EL (cell line): ENCODE data around the gene TNFRSF25.
"Not testable (repeated sequence)": the region's sequence is repeated elsewhere in the genome, so short reads cannot be mapped to it uniquely, and the experiment has no call there.

ENCODE experiments used
- DNase-seq: peaks from one replicate; pipeline ENCODE4 v3.0.0-alpha.2; 2016

The TNFRSF25 gene

DNA sequence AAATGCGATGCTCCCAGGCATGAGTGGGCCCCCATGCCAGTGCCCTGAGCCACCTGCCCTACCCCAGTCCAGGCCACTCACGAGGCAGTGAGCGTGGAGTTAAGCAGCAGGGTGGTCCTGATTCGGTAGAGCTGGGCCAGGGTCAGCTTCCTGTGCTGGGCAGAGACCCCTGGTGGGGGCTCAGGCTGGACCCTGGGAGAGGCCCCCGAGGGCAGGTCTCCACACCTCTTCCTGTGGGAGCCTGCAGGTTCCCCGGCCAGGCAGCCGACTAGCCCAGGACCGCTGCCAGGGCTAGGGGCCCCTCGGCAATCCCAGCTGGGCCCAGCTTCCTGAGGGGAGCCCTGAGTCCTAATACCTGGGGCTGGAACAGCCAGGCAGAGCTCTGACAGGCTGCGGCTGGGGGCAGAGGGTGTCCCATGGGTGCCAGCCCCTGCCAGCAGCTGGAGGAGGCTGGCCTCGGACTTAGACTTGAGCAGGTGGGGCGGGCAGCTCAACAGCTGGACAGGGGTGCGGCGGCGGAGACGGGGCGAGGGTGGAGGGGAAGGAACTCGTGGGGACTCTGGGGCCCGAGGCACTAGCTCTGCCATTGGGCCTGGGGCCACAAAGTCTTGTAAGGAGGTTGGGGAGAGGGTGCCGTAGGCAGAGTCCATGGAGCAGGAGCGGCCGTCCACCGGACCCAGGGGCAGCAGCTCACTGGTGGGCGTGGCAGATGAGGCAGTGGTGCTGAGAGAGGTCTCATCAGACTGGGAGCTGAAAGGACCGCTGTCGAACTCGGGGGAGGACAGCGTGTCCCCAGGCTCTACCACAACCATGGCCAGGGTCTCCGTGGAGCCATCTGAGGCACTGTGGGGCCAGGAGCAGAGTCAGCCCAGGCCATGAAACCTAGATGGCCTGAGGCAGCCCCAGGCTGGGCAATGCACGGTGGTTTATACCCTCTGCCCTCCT, 2.0 kb upstream of the TNFRSF25 start:
- DNase-seq, result no peak

DNA sequence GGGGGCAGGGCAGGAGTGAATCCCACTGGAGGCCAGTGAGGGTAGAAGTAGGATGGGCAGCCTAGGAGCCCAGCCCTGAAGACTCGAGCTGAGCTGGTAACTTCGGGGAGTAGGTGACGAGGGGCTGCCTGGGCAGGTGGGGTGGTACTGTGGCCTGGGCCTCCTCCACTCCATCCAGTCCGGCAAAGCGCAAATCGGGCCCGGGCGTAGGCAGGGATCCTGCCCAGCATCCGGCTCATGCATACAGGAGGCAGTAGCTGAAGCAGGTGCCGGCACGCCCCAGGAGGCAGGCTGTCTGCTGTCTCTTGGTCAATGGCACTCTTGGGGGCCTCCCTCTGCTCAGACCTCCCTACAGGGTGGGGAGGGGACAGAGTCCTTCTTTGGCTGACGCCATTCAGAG, 1.3 kb upstream of the TNFRSF25 start:
- no peak for DNase-seq

GRCh38 chr1:6466751-6467150, 778 bp upstream of the TNFRSF25 start:
- no peak for DNase-seq

DNA sequence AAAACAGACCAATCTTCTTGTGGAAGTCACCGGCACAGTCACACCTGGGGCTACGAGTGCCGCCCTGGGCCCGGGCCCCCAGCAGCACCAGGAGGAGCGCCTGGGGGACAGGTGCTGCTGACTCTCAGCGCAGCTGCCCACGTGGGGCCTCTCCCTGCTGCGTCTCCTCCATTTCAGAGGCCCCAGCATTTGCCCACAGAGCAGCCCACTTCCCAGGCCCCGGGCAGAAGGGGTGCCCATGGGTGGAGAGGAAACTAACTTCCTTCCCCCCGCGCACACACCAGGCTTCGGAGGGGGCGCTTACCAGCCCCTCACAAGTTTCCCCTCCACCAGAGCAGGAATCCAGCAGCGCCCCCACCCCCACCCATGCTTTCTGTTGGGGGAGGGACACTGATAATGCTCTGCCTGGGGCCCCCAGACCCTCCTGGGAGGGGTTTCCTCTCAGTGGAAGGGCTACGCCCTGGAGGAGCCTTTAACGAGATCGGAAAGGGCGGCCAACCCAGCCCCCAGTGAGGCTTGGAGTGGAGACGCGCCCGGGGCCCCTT, 440 bp downstream of the TNFRSF25 start:
- no peak for DNase-seq

- no peak for DNase-seq
These were observed 1.1 kb downstream of the TNFRSF25 start for GRCh38 chr1:6464915-6465314.

GRCh38 chr1:6464514-6464836, 1.5 kb downstream of the TNFRSF25 start:
- no peak for DNase-seq

DNA sequence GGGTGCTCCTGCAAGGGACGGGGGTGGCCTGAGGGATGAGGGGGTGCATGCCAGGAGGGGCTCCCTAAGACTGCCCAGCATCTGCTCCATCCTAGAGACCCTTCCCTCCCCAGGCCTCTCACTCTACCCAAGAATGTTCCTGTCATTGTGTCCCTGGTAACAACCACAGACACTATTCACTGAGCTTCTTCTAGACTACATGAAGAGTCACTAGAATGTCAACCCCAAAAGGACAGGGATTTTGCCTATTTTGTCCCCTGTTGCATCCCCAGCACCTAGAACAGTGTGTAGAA, 2.9 kb downstream of the TNFRSF25 start:
- DNase-seq, result no peak

DNA sequence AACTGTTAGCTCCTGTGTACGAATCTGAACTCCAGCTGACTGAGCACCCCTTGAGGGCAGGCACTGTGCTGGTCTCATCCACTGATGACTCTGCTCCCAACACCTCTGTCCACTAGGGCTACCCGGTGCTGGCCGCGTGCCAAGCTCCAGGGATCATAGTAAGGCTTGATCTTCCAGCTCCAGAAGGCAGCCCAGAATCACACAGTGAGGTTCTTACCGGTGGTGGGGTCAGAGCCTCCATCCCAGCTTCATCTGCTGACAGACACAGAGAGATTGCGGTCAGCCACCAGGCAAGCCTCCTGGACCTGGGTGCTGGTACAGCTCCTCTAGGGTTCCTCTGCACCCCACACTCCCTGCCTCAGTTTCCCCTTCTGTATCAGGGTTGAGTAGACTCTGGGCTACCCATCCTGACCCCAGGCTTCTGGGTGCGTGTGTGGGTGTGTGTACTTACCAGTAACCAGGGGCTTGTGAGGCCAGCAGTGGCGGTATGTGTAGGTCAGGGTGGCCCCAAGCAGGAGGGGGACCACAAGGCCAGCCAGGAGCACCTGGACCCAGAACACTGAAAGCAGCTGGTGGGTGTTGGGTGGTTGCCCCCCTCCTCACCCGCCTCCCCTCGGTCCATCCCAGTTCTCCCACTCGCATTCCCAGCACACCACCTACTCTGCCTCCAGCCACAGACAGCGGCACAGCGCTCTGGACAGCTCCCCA, 3.4 kb downstream of the TNFRSF25 start:
- no peak for DNase-seq

GRCh38 chr1:6461538-6462411, 4.2 kb downstream of the TNFRSF25 start:
- no peak for DNase-seq

DNA sequence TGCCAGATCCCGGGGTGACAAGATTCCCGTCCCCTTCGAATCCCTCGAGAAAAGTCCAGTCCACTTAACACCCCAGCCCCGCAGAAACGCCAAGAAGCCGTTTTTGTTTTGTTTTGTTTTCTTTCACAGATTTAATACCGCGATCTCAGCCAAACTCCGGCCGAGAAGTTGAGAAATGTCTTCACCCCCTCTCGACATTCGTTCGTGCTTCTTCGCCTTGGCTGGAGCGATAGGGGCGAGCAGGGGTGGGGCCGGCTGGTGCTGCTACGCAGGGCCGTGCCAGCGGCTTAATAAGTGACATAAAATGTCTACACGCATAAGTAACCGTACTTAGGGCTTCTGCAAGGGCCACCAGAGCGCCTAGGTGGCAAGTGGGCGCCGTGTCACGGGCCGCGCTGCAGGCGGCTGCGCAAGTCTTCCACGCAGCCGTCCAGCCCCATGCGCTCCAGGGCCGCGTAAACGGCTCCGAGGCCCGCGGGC, 4.9 kb downstream of the TNFRSF25 start:
- DNase-seq, result no peak

- no peak for DNase-seq
These were observed 5.5 kb downstream of the TNFRSF25 start for GRCh38 chr1:6460301-6461050.

DNA sequence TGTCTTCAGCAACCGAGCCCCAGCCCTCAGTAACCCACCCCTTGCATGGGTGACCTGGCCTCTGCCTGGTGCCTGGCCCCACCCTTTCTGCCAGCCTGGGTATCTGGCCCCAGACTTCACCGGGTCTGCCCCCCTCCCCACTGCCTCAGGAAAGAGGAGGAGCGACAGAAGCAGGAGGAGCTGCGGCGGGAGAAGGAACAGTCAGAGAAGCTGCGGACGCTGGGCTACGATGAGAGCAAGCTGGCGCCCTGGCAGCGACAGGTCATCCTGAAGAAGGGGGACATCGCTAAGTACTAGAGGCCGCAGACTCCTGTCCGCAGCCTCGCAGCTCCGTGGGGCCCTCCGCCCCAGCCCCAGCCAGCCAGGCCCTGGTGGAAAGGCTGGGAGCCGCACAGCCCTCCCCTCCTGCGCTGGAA, 6.1 kb downstream of the TNFRSF25 start:
- DNase-seq, result no peak

DNA sequence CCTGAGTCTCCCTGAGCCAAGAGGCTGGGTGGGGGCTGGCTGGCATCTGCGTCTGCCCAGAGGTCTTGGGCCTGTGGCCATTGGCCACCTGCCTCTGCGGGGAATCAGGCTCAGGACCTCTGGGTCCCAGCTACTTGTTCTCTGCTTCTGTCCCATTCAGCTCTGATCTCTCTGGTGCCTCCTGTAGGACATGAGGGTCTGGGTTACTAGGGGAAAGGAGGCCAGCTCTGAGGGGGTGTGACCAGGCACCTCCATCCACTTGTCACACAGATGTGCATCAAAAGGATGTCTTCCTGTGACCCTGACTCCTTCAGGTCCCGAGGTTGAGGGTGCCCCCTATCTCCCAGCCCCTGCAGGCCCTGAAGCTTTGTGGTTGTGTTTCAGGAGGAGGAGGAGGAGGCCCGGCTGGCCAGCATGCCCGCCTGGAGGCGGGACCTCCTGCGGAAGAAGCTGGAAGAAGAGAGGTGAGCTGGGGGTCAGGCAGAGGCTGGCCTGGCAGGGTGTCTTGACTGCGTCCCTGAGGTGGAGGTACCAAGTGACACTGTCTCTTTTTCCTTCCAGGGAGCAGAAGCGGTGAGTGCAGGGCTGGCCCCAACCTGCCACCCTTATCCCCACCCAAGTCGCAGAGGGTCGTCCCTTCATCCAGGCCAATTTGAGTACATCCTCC, 9.0 kb downstream of the TNFRSF25 start:
- no peak for DNase-seq

DNA sequence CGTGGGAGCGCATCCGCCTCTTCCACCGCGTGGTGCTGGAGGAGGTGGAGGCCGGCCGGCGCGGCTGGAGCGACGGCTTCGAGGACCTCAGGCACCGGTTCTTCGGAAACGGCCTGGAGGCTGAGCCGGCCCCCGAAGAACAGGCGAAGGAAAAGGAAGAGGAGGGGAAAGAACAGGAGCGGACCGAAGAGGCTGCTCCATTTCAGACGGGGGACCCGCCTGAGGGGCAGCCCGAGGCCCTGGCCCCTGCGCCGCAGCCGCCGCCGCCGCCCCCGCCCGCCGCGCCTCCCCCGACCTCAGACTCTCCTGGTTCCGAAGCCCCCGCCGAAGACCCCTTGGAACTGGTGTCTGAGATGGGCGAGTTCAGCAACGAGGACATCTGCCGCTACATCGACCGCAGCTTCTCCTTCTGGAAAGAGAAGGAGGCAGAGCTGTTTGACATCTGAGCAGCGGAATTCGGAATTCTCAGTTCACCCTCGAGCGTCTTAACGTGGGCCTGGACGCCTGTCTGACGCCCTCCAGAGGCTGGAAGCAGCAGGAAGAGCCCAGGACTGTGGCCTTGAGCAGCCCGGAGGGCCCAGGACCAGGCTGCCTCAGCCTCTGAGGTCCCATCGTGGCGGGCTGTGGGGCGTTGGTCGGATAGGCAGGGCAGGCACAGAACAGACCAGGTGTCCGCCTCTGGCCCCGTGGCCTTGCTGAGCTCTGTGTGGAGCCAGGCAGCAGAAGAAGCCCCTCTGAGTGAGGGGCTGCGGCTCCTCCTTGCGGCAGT, 10.0 kb downstream of the TNFRSF25 start:
- DNase-seq, result not testable (repeated sequence)

DNA sequence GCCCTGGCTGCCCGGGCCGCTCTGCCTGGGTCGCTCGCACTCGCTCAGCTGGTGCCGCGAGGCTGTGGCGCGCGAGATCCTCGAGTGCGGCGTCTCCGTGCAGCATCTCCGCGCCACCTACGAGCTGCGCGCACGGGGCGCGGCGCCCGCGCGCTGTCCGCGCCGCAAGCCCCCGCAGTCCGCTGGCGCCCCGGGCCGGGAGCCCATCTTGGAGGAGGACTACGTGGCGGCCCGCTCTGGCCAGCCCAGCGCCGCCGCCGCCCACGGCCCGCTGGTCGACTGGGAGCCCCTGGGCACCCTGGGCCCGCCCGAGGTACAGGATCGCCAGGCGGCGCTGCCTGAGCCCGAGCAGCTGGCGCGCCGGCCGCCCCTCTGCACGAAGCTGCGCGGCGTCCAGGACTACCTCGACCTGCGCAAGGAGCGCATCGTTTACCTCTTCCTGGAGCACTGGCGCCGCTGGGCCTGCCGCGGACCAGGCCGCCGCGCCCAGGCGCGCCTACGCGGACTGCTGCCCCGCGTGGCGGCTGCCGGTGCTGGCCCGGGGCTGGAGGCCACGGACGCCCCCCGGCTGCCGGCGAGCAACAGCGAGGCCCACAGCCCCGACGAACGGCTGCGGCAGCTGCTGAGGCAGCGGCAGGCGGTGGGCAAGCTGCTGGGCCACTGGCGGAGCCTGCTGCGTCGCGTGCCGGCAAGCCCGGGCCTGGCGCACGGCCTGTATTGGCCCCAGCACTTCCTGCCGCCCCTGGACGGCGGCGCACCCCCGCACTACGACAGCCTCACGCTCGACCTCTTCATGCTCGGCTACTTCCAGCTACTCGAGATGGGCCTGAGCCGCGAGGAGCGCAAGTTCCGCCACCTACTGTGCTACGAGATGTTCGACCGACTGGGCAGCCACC, 10.9 kb downstream of the TNFRSF25 start:
- no peak for DNase-seq

- not testable (repeated sequence) for DNase-seq
These were observed 11.8 kb downstream of the TNFRSF25 start for GRCh38 chr1:6453895-6454855.

- DNase-seq, result no peak
These were observed 15.0 kb downstream of the TNFRSF25 start for GRCh38 chr1:6450943-6451373.

DNA sequence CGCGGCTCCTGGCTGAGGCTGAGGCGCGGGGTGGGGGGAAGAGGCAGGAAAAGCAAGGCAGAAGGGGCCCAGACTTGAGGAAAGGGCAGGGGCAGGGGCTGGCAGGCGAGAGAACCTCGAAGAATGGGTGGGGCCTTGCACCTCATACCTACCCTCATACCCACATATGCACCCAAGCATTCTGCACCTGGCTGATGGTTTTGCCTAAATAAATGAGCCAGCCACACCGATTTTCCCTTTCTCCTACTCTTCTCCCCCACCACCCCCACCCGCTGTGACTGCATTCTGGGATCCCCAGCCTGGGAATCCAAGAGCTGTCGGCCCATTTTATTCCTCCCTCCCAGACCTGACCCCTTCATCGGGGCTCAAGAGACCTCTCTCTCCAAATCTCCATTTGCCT, 15.5 kb downstream of the TNFRSF25 start:
- not testable (repeated sequence) for DNase-seq
